H9 (cell line): Measurements from ENCODE around the gene SCNM1. TPM values are rescaled to one million over a fixed set of nuclear protein-coding genes. Genes with fewer than 3 reads are reported as not detected.
A peak's percentile ranks its signal among the peaks of the same experiment; 100 is the strongest.

Experiments used
- DNase-seq: peaks from one replicate; pipeline ENCODE4 v3.0.0-alpha.2; 2017
- H2AFZ ChIP-seq: one replicate; pipeline ENCODE4 v1.6.1; 2013; ENCODE audit warnings: mild to moderate bottlenecking, low read length, control low read depth, moderate library complexity
- H2AK5ac ChIP-seq: 2 replicates; pipeline ENCODE4 v1.6.1; 2013; ENCODE audit warnings: low read length, control low read depth, mixed read lengths; ENCODE audit not compliant: insufficient read length
- H2BK120ac ChIP-seq: one replicate; pipeline ENCODE4 v1.6.1; 2013; ENCODE audit warnings: low read depth, mild to moderate bottlenecking, low read length, control low read depth, inconsistent platforms; ENCODE audit not compliant: poor library complexity, severe bottlenecking
- H2BK12ac ChIP-seq: 2 replicates; pipeline ENCODE4 v1.6.1; 2013; ENCODE audit warnings: low read length, control low read depth, mixed read lengths, low read depth; ENCODE audit not compliant: insufficient read length
- H2BK15ac ChIP-seq: 2 replicates; pipeline ENCODE4 v1.6.1; 2013; ENCODE audit warnings: low read depth, low read length, control low read depth
- H2BK20ac ChIP-seq: one replicate; pipeline ENCODE4 v1.6.1; 2013; ENCODE audit warnings: low read depth, mild to moderate bottlenecking, low read length, control low read depth, inconsistent platforms; ENCODE audit not compliant: poor library complexity, severe bottlenecking
- H2BK5ac ChIP-seq: 2 replicates; pipeline ENCODE4 v1.6.1; 2013; ENCODE audit warnings: low read length, control low read depth, mixed read lengths; ENCODE audit not compliant: insufficient read length
- H3K14ac ChIP-seq: 2 replicates; pipeline ENCODE4 v1.6.1; 2013; ENCODE audit warnings: low read length, control low read depth; ENCODE audit not compliant: insufficient read depth
- H3K18ac ChIP-seq: 2 replicates; pipeline ENCODE4 v1.6.1; 2013; ENCODE audit warnings: low read depth, mild to moderate bottlenecking, mixed read lengths, low read length, control low read depth; ENCODE audit not compliant: insufficient read length
- H3K23ac ChIP-seq: 2 replicates; pipeline ENCODE4 v1.6.1; 2013; ENCODE audit warnings: low read length, control low read depth, mixed read lengths, low read depth; ENCODE audit not compliant: insufficient read length
- H3K23me2 ChIP-seq: 2 replicates; pipeline ENCODE4 v1.6.1; 2013; ENCODE audit warnings: low read depth, mild to moderate bottlenecking, mixed read lengths, low read length, control low read depth; ENCODE audit not compliant: insufficient read length, poor library complexity, severe bottlenecking
- H3K27ac ChIP-seq: 2 replicates; pipeline ENCODE4 v1.5.1; 2013; ENCODE audit warnings: low read length, control low read depth, mixed read lengths, low read depth; ENCODE audit not compliant: insufficient read length
- H3K27me3 ChIP-seq: 2 replicates; pipeline ENCODE4 v1.6.1; 2013; ENCODE audit warnings: low read length, control low read depth, inconsistent platforms; ENCODE audit not compliant: insufficient read depth
- H3K4ac ChIP-seq: 2 replicates; pipeline ENCODE4 v1.6.1; 2013; ENCODE audit warnings: low read depth, mild to moderate bottlenecking, control low read depth, inconsistent platforms, low read length, moderate library complexity
- H3K4me1 ChIP-seq: 2 replicates; pipeline ENCODE4 v1.6.1; 2013; ENCODE audit warnings: low read length, control low read depth, inconsistent platforms; ENCODE audit not compliant: insufficient read depth
- H3K4me2 ChIP-seq: 2 replicates; pipeline ENCODE4 v1.6.1; 2013; ENCODE audit warnings: low read length, control low read depth, mixed read lengths; ENCODE audit not compliant: insufficient read length, insufficient read depth
- H3K56ac ChIP-seq: 2 replicates; pipeline ENCODE4 v1.6.1; 2013; ENCODE audit warnings: low read depth, mild to moderate bottlenecking, mixed read lengths, low read length, control low read depth; ENCODE audit not compliant: insufficient read length
- H3K79me1 ChIP-seq: 2 replicates; pipeline ENCODE4 v1.6.1; 2013; ENCODE audit warnings: low read depth, mild to moderate bottlenecking, moderate library complexity, low read length, control low read depth, inconsistent platforms; ENCODE audit not compliant: insufficient read depth, poor library complexity, severe bottlenecking
- H3K79me2 ChIP-seq: 2 replicates; pipeline ENCODE4 v1.6.1; 2013; ENCODE audit warnings: low read length, control low read depth, inconsistent platforms; ENCODE audit not compliant: insufficient read depth
- H3K9ac ChIP-seq: 2 replicates; pipeline ENCODE4 v1.6.1; 2013; ENCODE audit warnings: low read length, control low read depth, mixed read lengths; ENCODE audit not compliant: insufficient read length; ENCODE audit errors: extremely low read depth
- H3K9me3 ChIP-seq: one replicate; pipeline ENCODE4 v1.6.1; 2013; ENCODE audit warnings: low read depth, low read length, inconsistent platforms; ENCODE audit not compliant: control insufficient read depth
- H3T11ph ChIP-seq: one replicate; pipeline ENCODE4 v1.6.1; 2013; ENCODE audit warnings: mild to moderate bottlenecking, low read length, control low read depth, inconsistent platforms
- H4K20me1 ChIP-seq: one replicate; pipeline ENCODE4 v1.6.1; 2013; ENCODE audit not compliant: control insufficient read depth, insufficient read length, insufficient read depth
- H4K5ac ChIP-seq: 2 replicates; pipeline ENCODE4 v1.6.1; 2013; ENCODE audit warnings: low read depth, mild to moderate bottlenecking, mixed read lengths, low read length, control low read depth; ENCODE audit not compliant: insufficient read length
- H4K8ac ChIP-seq: replicated peaks from 2 replicates; pipeline ENCODE4 v1.6.1; 2013; ENCODE audit warnings: low read length, control low read depth, mixed read lengths, low read depth; ENCODE audit not compliant: insufficient read length
- H4K91ac ChIP-seq: 2 replicates; pipeline ENCODE4 v1.6.1; 2013; ENCODE audit warnings: low read depth, mild to moderate bottlenecking, moderate library complexity, mixed read lengths, low read length, control low read depth; ENCODE audit not compliant: insufficient read length
- H3K27ac Mint-ChIP-seq, 3 experiments: 2 replicates in 2 of 3; 3 replicates in 1 of 3; pipeline ENCODE4 v1.8.0; 2020 to 2021; ENCODE audit warnings: mixed read lengths in 3 of 3, mild to moderate bottlenecking in 1 of 3, moderate library complexity in 1 of 3
- H3K27me3 Mint-ChIP-seq: 2 replicates; pipeline ENCODE4 v1.8.0; 2021; ENCODE audit warnings: low read depth, mild to moderate bottlenecking, moderate library complexity, mixed read lengths
- H3K36me3 Mint-ChIP-seq, 3 experiments: 2 replicates in 2 of 3; 3 replicates in 1 of 3; pipeline ENCODE4 v1.8.0; 2020 to 2021; ENCODE audit warnings: low read depth in 3 of 3, mixed read lengths in 3 of 3; ENCODE audit not compliant: insufficient read depth in 1 of 3
- H3K4me1 Mint-ChIP-seq, 2 experiments: 2 replicates each; pipeline ENCODE4 v1.8.0; 2020; ENCODE audit warnings: mixed read lengths in 2 of 2
- H3K4me3 Mint-ChIP-seq, 2 experiments: 2 replicates in 1 of 2; 3 replicates in 1 of 2; pipeline ENCODE4 v1.8.0; 2020 to 2021; ENCODE audit warnings: mild to moderate bottlenecking in 2 of 2, mixed read lengths in 2 of 2, moderate library complexity in 1 of 2
- H3K9me3 Mint-ChIP-seq, 2 experiments: 2 replicates in 1 of 2; 3 replicates in 1 of 2; pipeline ENCODE4 v1.8.0; 2020; ENCODE audit warnings: mild to moderate bottlenecking in 2 of 2, mixed read lengths in 2 of 2, moderate library complexity in 1 of 2
- CTCF ChIP-seq: fragments of 200-600 bp; sonication (generic); conservative IDR thresholded peaks from 3 replicates; pipeline ENCODE4 v1.8.0; 2021; ENCODE audit warnings: antibody characterized with exemption, mild to moderate bottlenecking
- WGBS: extraction: QIAGEN DNeasy Blood & Tissue Kit; methylation state at CpG from one replicate; pipeline ENCODE4 v1.1.7; 2013; ENCODE audit warnings: missing lambda C conversion rate, low lambda C conversion rate, mixed read lengths; ENCODE audit not compliant: insufficient read length; ENCODE audit errors: extremely low coverage; 5-methylcytosine and 5-hydroxymethylcytosine counted together
- total RNA-seq: library from RNA; stranded (reverse); gene quantifications from 2 replicates; pipeline ENCODE4 v1.2.1, GENCODE V29; 2021

SCNM1 gene
- total RNA-seq, 1 experiment from 2014 or later, result 60.5 TPM

- Histone ChIP-seq H2BK120ac (no peak overlapping the region), H3K18ac (no peak overlapping the region), H3K56ac (no peak overlapping the region), H3K4me1 (peaks cover 22% of the 10 kb centered on the region; the same call in 1 of the 2 replicates), H3K23me2 (peaks cover 24% of the 10 kb centered on the region), H3K9ac (no peak overlapping the region), H4K91ac (no peak overlapping the region), H3K27ac (no peak overlapping the region), H2BK15ac (no peak overlapping the region; the same call in 1 of the 2 replicates), H3T11ph (no peak overlapping the region), H3K14ac (no peak overlapping the region), H3K23ac (no peak overlapping the region), H3K79me2 (no peaks in the 10 kb centered on the region), H2AK5ac (no peak overlapping the region), H2BK5ac (no peak overlapping the region), H3K79me1 (no peaks in the 10 kb centered on the region), H2AFZ (no peak overlapping the region), H3K9me3 (no peaks in the 10 kb centered on the region), H4K5ac (no peak overlapping the region), H3K4me2 (peak overlapping the region; percentile 90), H2BK12ac (no peak overlapping the region), H3K4ac (no peak overlapping the region), H2BK20ac (no peak overlapping the region), H3K27me3 (no peaks in the 10 kb centered on the region; the same call in 1 of the 2 replicates), H4K20me1 (peaks cover 4% of the 10 kb centered on the region), H4K8ac (no peak overlapping the region)
- Mint-ChIP-seq H3K27ac (no peak overlapping the region), H3K36me3 (peaks cover 5 to 10% (median 8%) of the 10 kb centered on the region in 3 experiments; a peak in 4 of 7 replicates), H3K9me3 (no peaks in the 10 kb centered on the region), H3K4me3 (0 out of 5 replicates have a peak overlapping the region, but pooled peaks of 1 of the 2 experiments have one; percentile 24), H3K4me1 (peaks cover 34 to 43% of the 10 kb centered on the region in 2 experiments), H3K27me3 (peaks cover 26% of the 10 kb centered on the region)
- TF ChIP-seq CTCF, result no peak
- WGBS, result no CpG with 5 or more reads among the region's 7 CpGs
- no peak for DNase-seq
These were observed 22.9 kb upstream of the SCNM1 start for GRCh38 chr1:151143057-151143435.
